HG02623 (cell line): ENCODE data around the gene GRHPR.
"Not testable (repeated sequence)": the region's sequence is repeated elsewhere in the genome, so short reads cannot be mapped to it uniquely, and the experiment has no call there.

Experiments used
- ATAC-seq: cut with Tn5 transposase; IDR thresholded peaks from one replicate; pipeline ENCODE4 v1.9.1; 2021; ENCODE audit warnings: moderate library complexity; ENCODE audit not compliant: unreplicated experiment

GRHPR gene

DNA sequence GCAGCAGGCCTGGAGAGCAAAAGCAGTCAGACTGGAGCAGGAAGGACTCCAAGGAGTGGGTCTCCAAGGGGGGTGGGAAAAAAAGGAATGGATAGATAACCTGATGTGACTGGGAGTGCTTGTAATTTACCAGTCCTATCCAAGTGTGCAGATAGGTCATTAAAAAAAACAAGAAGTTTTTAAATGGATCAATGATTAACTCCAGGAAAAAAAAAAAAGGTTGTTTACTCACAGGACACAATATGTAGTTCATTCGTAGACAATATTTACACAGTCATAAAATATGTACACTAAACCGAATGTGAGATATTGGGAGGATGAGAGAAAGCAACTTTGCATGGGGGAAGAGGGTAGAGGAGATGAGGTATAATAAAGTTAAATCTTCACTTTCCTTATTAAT is 22.4 kb downstream of the GRHPR start:
- no peak for ATAC-seq

DNA sequence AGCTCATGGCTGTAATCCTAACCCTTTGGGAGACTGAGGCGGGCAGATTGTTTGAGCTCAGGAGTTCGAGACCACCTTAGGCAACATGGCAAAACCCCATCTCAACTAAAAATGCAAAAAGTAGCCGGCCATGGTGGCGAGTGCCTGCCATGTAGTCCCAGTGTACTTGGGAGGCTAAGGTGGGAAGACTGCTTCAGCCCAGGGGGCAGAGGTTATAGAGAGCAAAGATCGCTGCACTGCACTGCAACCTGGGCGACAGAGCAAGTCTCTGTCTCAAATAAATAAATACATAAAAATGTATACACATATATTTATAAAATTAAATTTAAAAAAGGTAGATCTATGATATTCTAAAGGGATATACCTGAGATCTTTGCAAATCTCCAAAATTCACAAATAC is 23.3 kb downstream of the GRHPR start:
- no peak for ATAC-seq

DNA sequence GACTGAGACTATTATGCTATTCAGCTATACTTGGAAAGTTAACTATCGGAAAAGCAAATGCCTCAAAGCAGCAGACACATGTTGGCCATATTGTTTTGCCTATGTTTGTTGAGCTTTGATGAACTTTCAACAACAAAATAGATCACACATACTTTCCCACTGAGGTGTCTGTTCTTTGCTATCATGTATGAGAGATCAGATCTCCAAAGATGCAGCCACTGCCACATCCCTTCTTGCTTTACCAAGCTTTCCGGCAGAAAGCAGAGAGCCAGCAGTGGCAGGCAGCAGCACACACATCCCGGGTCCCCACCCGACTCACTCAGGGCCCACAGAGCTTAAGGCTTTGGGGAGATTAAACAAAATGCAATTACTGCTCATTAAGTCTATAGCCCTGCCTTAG is 23.9 kb downstream of the GRHPR start:
- no peak for ATAC-seq

DNA sequence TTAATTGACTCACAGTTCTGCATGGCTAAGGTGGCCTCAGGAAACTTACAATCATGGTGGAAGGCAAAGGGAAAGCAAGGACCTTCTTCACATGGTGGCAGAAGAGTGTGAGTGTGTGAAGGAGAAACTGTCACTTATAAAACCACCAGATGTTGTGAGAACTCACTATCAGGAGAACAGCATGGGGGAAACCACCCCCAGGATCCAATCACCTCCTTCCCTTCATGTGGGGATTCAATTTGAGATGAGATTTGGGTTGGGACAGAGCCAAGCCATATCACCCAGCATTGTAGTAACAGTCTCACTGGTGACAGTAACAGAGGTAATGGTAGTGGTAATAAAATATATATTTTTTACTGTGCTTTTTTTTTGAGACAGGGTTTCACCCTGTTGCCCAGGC is 24.6 kb downstream of the GRHPR start:
- no peak for ATAC-seq

DNA sequence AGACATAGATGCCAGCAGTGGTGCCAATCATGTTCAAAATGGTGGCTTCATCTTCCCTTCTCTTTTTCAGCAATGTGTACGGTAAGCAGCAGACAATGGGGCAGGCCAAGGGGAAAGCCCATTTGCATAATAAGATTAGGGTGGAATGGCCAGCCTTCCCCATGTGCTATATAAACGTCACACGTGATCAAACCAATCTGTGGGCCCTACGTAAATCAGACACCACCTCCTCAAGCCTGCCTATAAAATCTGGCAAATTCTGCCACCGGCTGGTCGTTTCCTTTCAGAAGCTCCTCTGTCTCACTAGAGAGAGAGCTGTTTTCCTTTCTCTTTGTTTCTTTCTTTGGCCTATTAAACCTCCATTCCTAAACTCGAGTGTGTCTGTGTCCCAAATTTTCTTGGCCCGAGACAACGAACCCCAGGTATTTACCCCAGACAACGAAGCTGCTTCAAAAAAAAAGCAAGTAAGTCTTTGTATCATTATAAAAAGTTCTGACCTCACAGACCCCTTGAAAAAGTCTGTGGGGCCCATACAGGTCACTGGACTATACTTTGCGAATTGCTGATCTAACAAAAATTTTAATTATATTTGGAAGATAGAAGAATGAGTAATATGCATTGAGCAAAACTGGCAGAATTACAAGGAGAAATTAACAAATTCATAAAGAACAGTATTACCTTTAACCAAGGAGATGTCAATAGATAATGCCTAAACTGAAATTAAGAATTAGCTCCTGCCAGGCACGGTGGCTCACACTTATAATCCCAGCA is 27.6 kb downstream of the GRHPR start:
- no peak for ATAC-seq

DNA sequence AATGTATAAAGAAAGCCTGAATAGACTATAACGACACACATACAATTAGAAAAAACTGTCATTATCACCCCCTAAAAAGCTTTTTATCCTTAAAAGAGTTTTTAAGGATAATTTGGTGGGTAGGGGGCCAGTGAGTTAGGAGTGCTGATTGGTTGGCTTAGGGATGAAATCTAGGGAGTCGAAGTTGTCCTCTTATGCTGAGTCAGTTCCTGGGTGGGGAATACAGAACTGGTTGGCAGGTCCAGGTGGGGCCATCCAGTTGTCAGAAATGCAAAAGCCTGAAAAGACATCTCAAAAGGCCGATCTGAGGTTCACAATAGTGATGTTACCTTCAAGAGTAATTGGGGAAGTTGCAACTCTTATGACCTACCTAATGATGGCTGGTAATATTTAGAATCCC is 29.1 kb downstream of the GRHPR start:
- no peak for ATAC-seq

DNA sequence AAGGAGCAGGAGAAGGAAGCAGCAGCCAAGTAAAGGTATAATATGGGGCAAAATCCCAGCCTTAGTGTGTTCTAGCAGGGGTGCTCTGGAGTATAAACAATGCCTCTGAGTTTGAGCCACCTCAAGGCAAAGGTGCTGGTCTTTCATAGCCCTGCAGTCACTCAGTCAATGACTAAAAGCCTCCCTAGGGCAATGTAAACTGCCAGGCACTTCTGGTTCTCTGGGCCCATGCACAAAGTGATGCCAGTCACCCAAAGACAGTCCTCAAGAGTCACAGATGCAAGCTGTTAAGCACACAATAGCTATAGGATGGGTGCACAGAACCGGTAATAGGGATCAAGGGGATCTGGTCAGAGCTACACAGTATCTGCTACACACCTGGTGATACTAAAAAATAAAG is 30.1 kb downstream of the GRHPR start:
- no peak for ATAC-seq

DNA sequence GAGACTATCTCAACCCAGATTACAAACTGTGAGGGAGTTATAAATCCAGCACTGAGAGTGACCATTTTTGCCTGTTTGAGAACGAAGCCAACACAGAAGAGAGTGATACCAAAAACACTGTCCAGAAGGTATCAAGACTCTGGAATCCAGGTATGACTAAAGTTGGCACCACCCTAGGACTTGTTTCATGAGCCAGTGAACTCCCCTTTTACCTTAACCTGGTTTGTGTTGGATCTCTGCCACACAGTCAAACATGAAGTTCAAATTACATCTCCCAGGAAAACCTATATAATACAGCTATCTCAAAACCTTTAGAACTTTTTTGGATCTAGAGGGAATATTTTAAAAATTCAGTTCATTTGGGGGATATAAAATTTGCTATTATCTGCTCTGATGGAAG is 31.3 kb downstream of the GRHPR start:
- ATAC-seq = no peak

DNA sequence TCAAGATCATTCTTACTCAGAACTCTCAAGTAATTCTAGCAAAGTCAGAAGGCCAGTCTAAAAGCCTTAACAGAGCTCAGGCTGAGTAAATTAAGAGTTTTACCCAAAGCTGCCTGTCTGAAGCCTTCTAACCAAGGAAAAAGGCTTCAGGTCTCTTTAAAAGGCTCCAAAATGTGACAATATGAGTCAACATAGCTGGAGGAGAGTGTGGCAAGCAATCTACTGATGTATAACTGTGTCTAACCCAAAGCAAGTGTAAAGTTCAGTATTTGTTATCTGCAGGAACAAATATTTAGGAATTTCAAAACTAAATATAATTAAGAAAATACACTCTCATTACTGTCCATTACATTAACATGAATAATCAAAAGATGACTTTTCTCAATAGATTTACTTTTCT is 31.7 kb downstream of the GRHPR start:
- no peak for ATAC-seq

DNA sequence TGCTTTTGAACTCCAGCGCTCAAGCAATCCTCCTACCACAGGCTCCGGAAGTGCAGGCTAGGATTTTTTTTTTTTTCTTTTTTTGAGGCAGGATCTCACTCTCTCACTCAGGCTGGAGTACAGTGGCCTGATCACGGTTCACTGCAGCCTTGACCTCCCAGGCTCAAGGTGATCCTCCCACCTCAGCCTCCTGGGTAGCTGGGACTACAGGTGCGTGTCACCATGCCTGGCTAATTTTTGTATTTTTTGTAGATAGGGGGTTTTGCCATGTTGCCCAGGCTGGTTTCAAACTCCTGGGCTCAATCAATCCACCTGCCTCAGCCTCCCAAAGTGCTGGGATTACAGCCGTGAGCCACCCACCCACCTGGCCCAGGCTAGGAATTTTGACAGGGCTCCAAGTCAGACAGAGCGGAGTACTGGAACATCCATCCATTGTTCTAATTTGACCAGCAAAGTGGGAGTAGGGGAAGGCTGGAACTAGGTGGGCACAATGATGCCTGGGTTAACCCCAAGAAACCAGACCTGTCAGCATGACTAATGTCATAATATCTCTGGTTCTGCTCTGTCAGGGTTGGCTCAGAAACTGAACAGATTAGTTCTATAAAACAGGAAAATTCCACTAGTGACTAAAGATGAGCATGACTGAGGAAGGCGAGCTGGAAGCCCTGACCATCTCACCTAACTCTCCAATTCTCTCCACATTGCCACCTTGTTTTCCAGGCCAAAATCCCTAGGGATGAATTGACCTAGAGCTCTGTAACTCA is 33.6 kb downstream of the GRHPR start:
- no peak for ATAC-seq

DNA sequence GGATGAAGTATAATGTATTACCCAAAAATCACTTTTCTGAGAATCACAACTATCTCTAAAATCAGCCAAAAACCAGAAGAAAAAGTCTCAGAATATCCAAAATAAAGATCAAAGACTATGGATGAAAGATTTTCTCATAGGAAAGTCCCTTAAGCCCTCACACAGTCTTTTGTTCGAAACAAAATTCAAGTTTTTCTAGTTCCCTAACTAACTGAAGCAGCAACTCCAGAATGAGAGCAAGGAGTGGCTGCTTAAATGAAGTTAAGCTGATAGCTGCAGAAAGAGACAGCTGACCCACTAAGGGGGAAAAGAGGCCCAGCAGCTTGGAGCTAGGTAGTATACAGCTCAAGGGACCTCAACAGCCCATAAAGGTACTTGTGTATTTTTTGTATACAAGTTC is 34.3 kb downstream of the GRHPR start:
- ATAC-seq = no peak

DNA sequence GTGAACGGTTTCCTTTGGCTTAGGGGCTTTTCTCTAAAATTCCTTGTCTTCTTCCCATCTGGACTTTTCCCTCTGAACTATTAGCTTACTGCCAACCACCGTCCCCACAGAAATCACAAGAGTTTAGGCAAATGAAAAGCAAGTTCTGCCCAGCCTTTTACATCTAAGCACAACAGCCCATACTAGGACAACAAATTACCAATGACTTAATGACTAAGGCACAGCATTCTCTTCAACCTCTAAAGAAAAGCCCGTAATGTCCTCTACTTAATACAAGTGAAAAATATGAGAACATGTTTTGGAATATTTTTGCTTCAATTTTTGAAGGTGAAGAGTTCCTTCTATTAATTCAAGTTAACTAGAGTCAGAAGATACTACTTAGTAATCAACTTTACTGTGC is 41.5 kb downstream of the GRHPR start:
- no peak for ATAC-seq

DNA sequence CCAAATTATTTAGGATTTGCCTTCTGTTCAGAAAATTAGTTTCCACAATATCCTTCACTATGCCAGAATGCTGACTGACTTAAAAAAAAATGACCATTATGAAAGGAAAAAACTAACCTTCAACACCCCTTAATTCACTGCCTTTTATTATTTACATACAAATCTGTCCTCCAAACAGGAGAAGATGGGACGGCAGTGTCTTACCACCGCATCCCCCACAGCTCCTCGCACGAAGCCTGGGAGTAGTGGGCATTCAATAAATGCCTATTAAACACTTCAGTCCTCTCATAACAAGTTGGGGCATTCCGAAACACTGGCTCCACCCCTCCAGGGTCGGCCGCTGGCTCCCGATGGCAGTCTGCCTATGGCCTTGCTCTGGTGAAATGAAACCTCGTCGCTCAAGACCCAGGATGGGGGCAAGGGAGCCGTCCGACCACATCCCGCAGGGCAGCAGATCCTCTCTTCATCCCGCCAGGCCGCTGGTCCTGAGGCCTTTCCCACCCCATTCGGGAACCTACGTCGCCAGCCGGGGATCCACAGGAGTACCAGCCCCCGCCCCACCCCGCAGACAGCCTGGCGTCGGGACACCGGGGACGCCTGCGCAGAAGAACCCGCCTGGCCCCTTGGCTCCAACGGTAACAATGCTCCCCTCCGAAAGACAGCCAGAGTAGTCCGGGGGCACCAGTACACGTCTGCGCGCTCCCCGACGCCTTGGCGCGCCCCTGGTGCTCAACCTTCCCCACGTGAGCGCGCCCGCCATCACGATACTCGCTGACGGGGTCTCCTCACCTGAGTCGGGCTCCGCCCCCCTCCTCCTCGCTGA is 42.1 kb downstream of the GRHPR start:
- peak; percentile 35 for ATAC-seq

DNA sequence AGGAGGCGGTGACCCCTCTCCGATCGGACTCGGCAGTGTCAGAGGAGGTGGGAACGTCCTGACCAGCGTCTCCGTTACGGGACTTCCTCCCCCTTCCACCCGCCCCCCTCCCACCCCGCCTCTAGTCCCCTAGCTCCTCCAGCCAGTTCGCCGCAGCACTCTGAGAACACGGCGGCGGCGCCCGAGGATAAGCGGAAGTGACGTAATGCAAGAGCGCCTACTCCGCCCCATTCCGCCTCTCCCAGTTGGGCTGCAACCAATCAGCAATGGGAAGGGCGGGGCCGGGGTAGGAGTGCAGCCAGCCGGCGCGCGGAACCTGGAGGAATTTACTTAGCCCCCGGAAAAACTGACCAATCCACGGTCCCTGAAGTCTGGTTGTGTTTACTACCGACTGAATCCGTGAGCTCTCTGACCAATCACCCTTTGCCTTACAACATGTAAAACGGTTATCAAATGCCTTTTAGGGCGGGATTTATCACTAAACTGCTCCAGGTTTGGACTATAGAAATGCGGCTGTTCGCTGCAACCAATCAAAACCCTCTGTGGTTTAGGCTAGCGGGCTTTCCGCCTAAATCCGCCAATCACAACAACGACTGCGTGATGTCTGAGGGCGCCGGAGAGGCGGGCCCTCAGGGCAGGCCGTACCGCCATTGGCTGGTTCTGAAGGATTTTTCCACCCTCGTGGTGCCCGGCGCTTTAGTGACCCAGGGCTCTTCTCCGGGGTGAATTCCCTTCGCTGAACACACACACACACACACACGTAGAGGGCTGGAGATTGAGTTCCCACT is 42.9 kb downstream of the GRHPR start, which contains the start of gene ZBTB5:
TSS of gene ZBTB5 (minus strand) at position 202 of the 788 bp plus-strand sequence. CDS start 22,899 bp downstream, outside the sequence.
- ATAC-seq = peak; percentile 76

DNA sequence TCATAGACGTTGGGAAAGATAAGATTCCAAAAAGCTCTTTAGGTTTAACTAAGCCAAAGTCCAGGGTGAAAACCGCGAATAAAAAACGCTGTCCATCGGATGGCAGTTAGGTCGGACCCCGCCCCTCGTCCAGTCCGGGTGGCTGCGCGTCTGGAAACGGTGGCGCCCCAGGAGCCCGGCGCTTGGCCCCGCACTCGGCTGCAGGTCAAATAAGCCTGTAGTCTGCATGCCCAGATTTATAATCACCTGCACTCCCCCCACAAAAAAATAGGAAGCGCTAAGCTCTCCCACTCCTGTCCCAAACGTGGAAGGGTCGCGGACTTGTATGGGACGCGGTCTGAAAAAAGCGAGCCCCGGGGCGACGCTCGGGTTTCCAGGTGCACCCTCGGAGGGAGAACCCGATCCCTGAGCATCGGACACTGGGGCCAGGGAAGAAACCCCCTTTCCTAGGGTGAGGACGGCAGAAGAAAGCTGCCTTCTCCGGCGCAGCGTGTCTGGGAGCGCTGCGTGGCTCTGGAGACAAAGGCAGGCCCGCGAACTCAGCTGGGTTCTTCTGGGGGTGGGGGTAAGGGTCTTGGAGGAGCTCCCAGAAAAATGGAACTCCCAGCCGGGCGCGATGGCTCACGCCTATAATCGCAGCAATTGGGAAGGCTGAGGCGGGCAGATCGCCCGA is 43.7 kb downstream of the GRHPR start:
- no peak for ATAC-seq

DNA sequence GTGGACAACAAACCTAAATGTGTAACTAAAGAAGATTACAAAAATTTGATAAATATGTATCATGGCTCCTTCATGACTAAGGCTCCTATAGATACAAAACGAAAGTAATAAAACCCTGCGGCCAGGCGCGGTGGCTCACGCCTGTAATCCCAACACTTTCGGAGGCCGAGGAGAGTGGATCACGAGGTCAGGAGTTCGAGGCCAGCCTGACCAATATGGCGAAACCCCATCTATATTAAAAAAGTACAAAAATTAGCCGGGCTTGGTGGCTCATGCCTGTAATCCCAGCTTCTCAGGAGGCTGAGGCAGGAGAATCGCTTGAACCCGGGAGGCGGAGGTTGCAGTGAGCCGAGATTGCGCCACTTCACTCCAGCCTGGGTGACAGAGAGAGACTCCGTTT is 45.0 kb downstream of the GRHPR start:
- ATAC-seq = not testable (repeated sequence)

DNA sequence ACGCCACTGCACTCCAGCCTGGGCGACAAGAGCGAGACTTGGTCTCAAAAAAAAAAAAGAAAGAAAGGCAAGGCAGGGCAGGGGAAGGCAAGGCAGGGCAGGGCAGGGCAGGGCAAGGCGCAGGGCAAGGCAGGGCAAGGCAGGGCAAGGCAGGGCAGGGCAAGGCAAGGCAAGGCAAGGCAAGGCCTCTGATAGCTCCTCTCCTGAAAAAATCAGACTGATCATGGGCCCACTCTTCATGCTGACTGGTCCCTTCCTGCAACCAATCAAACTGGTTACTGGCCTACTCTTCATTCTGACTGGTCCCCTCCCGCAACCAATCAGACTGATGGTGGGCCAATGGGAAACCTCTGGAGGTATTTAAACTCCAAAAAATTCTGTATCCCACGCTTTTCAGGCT is 46.1 kb downstream of the GRHPR start:
- no peak for ATAC-seq

DNA sequence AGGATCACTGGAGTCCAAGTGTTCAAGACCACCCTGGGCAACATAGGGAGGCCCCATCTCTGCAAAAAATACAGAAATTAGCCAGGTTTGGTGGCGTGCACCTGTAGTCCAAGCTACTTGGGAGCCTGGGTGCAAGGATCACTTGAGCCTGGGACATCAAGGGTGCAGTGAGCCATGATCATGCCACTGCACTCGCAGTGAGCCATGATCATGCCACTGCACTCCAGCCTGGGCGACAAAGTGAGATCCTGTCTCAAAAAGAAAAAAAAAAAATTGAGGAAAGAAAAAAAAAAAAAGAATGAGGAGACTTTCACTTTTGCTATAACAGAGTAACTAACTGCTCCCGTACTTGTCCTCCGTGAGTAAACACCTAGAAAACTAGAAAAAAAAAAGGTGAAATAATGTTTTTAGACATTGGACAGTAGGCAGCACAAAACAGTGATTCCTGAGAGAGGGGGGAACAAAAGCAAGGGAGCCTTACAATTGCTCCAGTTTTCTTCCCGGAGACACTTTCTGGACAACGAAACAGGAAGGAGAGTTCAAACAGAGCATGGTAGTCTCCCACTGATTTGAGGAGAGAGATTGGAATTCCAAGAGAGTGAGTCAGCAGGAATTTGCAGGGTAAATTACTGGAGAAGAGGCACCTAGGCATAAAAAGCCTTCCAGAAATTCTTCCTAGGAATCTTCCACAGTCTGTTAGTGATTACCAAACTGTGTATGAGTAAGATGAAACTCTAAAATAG is 49.6 kb downstream of the GRHPR start:
- ATAC-seq = no peak

DNA sequence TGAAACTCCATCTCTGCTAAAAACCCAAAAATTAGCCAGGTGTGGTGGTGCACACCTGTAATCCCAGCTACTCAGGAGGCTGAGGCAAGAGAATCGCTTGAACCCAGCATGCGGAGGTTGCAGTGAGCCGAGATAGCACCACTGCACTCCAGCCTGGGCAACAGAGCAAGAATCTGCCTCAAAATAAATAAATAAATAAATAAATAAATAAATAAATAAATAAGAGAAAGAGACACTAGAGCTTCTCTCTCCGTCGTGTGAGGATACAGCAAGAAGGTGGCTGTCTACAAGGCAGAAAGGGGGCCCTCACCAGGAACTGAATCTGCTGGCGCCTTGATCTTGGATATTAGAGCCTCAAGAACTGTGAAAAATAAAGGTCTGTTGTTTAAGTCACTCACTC is 51.5 kb downstream of the GRHPR start:
- not testable (repeated sequence) for ATAC-seq
